ENCODE measurements around the gene TMEM259.

The TMEM259 gene

DNA sequence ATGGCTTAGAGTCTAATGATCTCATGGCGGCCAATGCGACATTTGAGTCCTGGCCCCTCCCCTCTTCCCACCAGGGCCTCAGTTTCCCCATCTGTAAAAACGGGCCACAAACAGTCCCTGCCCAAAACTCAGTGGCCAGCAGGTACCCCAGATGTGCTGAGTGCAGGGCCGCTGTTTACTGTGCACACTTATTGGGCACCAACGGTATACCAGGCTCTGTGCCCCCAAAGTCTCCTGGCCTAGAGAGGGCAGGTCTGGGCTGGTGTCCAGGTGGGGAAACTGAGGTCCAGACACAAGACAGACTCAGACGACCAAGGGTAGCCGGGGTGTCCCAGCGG is 60.4 kb downstream of the TMEM259 start:
- DNase-seq (ENCODE audit: low spot score) = no peak

DNA sequence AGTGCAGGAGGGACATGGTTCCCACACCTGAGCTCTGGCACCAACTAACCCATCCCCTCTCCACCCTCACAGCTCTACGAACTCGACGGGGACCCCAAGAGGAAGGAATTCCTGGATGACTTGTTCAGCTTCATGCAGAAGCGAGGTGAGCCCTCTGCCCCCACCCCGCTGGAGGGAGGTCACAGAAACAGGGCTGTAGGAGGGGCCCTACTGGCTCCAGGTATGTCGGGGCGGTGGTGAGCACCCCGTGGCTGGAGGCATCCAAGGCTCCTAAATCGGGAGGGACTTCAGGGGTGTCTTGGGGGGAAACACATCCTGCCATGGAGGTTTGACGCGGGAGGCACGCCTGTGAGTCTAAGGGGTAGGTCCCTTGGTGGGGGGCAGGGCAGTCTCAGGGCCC is 60.9 kb downstream of the TMEM259 start:
- DNase-seq (ENCODE audit: low spot score) = no peak
